A549 (cell line): Measurements from ENCODE around the gene UBE2E2.

Source experiments
- CTCF ChIP-seq: fragments of >200 bp; sonication (Bioruptor Twin); formaldehyde crosslinking; IDR thresholded peaks from 3 replicates; pipeline ENCODE4 v1.5.1; 2016
- HMGXB4 ChIP-seq: fragments of 250-450 bp; sonication (Bioruptor Pico); IDR thresholded peaks from 2 replicates; pipeline ENCODE4 v1.5.0; 2021; ENCODE audit warnings: mild to moderate bottlenecking, moderate library complexity, borderline replicate concordance
- MAZ ChIP-seq: fragments of 150-350 bp; IDR thresholded peaks from 2 replicates; pipeline ENCODE4 v1.6.1; 2014; ENCODE audit warnings: antibody characterized with exemption, low read depth, low read length, borderline replicate concordance
- RAD21 ChIP-seq, 2 experiments: fragments of >200 bp in 1 of 2; sonication (Bioruptor Twin) in 1 of 2; formaldehyde crosslinking in 1 of 2; IDR thresholded peaks in 1 of 2; conservative IDR thresholded peaks in 1 of 2; 2 replicates in 1 of 2; 3 replicates in 1 of 2; pipeline ENCODE4 v1.6.1; 2012 to 2018; ENCODE audit warnings: inconsistent platforms in 1 of 2
- SREBF2 ChIP-seq: fragments of 450-650 bp; IDR thresholded peaks from 2 replicates; pipeline ENCODE4 v1.6.1; 2014; ENCODE audit warnings: mild to moderate bottlenecking, moderate library complexity

DNA sequence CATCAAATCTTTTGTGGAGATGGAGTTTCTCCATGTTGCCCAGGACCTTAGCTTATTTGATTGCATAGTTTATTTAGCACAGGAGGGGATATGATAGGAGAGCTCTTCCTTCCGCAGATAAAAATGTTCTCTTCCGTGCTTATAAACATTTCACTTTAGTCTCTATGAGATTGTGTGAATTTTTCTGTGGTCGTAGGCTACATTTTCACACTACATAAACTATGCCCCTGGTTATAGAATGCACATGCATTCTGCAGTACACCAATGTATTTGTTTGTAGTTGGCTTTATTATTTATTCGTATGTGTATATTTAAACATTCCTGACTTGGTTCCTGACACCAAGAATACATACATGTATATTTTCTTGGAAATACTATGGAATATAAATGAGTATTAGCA is 139.2 kb downstream of the UBE2E2 start:
- TF ChIP-seq RAD21 (conservative IDR thresholded peaks at IDR 0.05 in 1 of 2, IDR thresholded peaks at IDR 0.05 in 1 of 2) (no peak), CTCF (no peak), SREBF2 (no peak), HMGXB4 (CRISPR knock-in tag) (no peak), MAZ (no peak)
